HG03575 (cell line): ENCODE measurements around the gene THAP4.

Source experiments
- ATAC-seq: cut with Tn5 transposase; IDR thresholded peaks from one replicate; pipeline ENCODE4 v1.9.1; 2021; ENCODE audit not compliant: unreplicated experiment, insufficient number of reproducible peaks, low FRiP score; ENCODE audit errors: extremely low read depth

Gene THAP4

GRCh38 chr2:241637018-241637794, at the start of gene THAP4, which contains the start of gene ATG4B:
Gene THAP4, minus strand, starts transcription at chr2:241637158. Its CDS starts 141 bp downstream, at chr2:241637017.
Gene ATG4B, plus strand, starts transcription at chr2:241637693. Its CDS starts 22 bp downstream, at chr2:241637715.
- ATAC-seq, result no peak

GRCh38 chr2:241686324-241686649, 49.3 kb upstream of the THAP4 start:
- ATAC-seq, result no peak

GRCh38 chr2:241680827-241681599, 44.1 kb upstream of the THAP4 start:
- ATAC-seq, result no peak

GRCh38 chr2:241680044-241680443, 43.1 kb upstream of the THAP4 start:
- no peak for ATAC-seq

GRCh38 chr2:241678784-241679540, 42.0 kb upstream of the THAP4 start:
- ATAC-seq, result no peak

GRCh38 chr2:241678307-241678706, 41.3 kb upstream of the THAP4 start:
- ATAC-seq, result no peak

GRCh38 chr2:241677392-241677791, 40.4 kb upstream of the THAP4 start:
- no peak for ATAC-seq

- no peak for ATAC-seq
These were observed 39.7 kb upstream of the THAP4 start for GRCh38 chr2:241676665-241677064.

- no peak for ATAC-seq
These were observed 38.9 kb upstream of the THAP4 start for GRCh38 chr2:241675885-241676284.

- ATAC-seq, result no peak
These were observed 37.1 kb upstream of the THAP4 start for GRCh38 chr2:241673797-241674725.

GRCh38 chr2:241673189-241673663, 36.3 kb upstream of the THAP4 start:
- ATAC-seq, result no peak

- ATAC-seq, result no peak
These were observed 35.6 kb upstream of the THAP4 start for GRCh38 chr2:241672243-241673188.

GRCh38 chr2:241671457-241672240, 34.7 kb upstream of the THAP4 start:
- ATAC-seq, result no peak

- ATAC-seq, result no peak
These were observed 33.6 kb upstream of the THAP4 start for GRCh38 chr2:241670333-241671110.

GRCh38 chr2:241668839-241669238, 31.9 kb upstream of the THAP4 start:
- no peak for ATAC-seq

GRCh38 chr2:241668354-241668753, 31.4 kb upstream of the THAP4 start:
- ATAC-seq, result no peak
